Fibroblast of pulmonary artery (primary cell): ENCODE results near the gene MYH4.

ENCODE experiments used
- DNase-seq: peaks from one replicate; pipeline ENCODE4 v3.0.0-alpha.2; 2010; ENCODE audit warnings: low read depth
- H3K4me3 ChIP-seq: replicated peaks from 2 replicates; pipeline ENCODE4 v1.5.1; 2011; ENCODE audit warnings: low read depth, mild to moderate bottlenecking, control low read depth, low read length, moderate library complexity
- CTCF ChIP-seq: IDR thresholded peaks from 2 replicates; pipeline ENCODE4 v1.5.1; 2011; ENCODE audit warnings: mild to moderate bottlenecking, control low read depth, low read length, inconsistent platforms; ENCODE audit errors: missing control alignments

MYH4 gene

GRCh38 chr17:10469459-10469858 is at the start of gene MYH4:
Gene MYH4 (minus strand): TSS chr17:10469559. CDS start chr17:10466745, 2,814 bp downstream.
- no peak for TF ChIP-seq CTCF
- no peak for DNase-seq
- H3K4me3 ChIP-seq = no peak within 1 kb of the TSS

- no peak for DNase-seq
- TF ChIP-seq CTCF = no peak
- H3K4me3 ChIP-seq = no peak within 1 kb of the TSS
Observed at GRCh38 chr17:10518271-10519037, 49.1 kb upstream of the MYH4 start, which contains the start of gene MYH1. Gene MYH1 (minus strand): TSS chr17:10518542. CDS start chr17:10516642, 1,900 bp downstream.

DNA sequence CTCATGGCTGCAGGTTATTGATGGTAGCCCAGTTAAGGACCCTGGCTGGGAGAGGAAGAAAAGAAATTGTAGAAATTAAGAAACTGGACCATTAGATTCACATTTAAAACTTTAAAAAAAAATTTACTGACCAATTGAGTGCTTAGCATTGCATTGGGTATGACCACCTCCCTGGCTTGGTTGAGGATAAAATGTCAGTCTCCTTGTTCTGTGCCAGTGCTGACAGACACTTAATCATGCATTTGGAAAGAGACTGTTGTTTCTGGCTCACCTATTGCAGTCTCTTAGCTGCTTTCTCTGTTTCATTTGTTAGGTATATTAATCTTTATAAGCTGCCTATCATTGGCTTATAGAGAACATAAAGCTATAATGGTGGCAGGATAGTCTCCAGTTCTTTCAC is 47.3 kb upstream of the MYH4 start:
- DNase-seq = no peak
- H3K4me3 ChIP-seq = no peak overlapping the region
- TF ChIP-seq CTCF = no peak

- no peak overlapping the region for H3K4me3 ChIP-seq
- TF ChIP-seq CTCF = no peak
- no peak for DNase-seq
Observed at GRCh38 chr17:10516065-10516464, 46.7 kb upstream of the MYH4 start.

DNA sequence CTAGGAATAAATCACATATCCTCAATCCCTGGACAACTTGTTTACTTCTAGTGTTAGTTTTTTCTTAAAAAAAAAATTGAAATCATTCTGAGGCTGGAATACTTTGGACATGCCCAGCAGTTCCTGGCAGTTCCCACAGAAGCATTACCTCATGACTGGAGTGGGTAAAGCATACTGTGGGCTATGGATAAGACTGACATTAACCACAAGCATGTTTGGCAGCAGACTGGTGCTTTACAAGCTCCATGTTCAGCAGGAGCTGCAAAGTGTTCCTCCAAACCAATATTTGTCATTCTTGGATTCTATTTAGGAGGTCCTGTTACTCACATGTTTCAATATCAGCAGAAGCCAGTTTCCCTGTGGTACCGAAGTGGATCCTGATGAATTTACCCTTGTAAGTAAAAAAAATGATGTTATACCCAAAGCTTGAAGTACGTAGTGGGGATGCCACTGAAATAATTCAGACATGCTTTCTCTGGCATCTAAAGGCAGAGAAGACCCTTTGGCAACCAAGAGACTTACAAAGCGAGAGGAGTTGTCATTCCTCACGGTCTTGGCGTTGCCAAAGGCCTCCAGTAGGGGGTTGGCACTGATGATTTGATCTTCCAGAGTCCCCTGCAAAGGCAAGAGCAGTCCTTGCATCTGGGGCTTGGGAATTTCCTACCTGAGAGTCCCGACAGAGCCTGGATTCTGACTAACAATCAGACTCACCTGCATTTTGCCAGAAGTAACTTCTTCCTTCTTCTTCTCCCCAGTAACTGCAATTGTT is 44.1 kb upstream of the MYH4 start:
- H3K4me3 ChIP-seq = no peak overlapping the region
- no peak for TF ChIP-seq CTCF
- DNase-seq = peak; percentile 25

- TF ChIP-seq CTCF = no peak
- H3K4me3 ChIP-seq = no peak overlapping the region
- no peak for DNase-seq
Observed at GRCh38 chr17:10512856-10513255, 43.5 kb upstream of the MYH4 start.
